Activated CD8-positive, alpha-beta T cell treated with anti-CD3 and anti-CD28 coated beads for 36 hours (primary cell): ENCODE results near the gene GALNT9. TPM values are rescaled to one million over a fixed set of nuclear protein-coding genes. Genes with fewer than 3 reads are reported as not detected.
A peak's percentile ranks its signal among the peaks of the same experiment; 100 is the strongest.

Experiments
- ATAC-seq: fragments of 200-7000 bp; cut with Tn5 transposase; one replicate; pipeline ENCODE4 v1.10.0; 2021; ENCODE audit warnings: mild to moderate bottlenecking, moderate library complexity
- CTCF ChIA-PET: fragments of 350-600 bp; sonication (Branson Sonifier 250); formaldehyde crosslinking; loops from one replicate; lab custom pipeline; 2021; ENCODE audit warnings: antibody characterized with exemption; lab: Charles Lee
- POLR2A ChIA-PET: fragments of 350-600 bp; sonication (Branson Sonifier 250); formaldehyde crosslinking; loops from one replicate; lab custom pipeline; 2021; ENCODE audit warnings: antibody characterized with exemption; lab: Charles Lee
- DNase-seq: peaks from one replicate; pipeline ENCODE4 v3.0.0-alpha.2; 2020
- H3K27ac Mint-ChIP-seq: one replicate; pipeline ENCODE4 v1.8.0; 2021; ENCODE audit warnings: mild to moderate bottlenecking, mixed read lengths
- H3K27me3 Mint-ChIP-seq: one replicate; pipeline ENCODE4 v1.8.0; 2021; ENCODE audit warnings: mixed read lengths
- H3K36me3 Mint-ChIP-seq: one replicate; pipeline ENCODE4 v1.8.0; 2021; ENCODE audit warnings: low read depth, mixed read lengths
- H3K4me1 Mint-ChIP-seq: one replicate; pipeline ENCODE4 v1.8.0; 2021; ENCODE audit warnings: low read depth, mixed read lengths
- H3K4me3 Mint-ChIP-seq: one replicate; pipeline ENCODE4 v1.8.0; 2021; ENCODE audit warnings: mild to moderate bottlenecking, moderate library complexity, mixed read lengths
- H3K9me3 Mint-ChIP-seq: one replicate; pipeline ENCODE4 v1.8.0; 2021; ENCODE audit warnings: mixed read lengths
- CTCF ChIP-seq: fragments of 200-600 bp; IDR thresholded peaks from one replicate; pipeline ENCODE4 v1.8.0; 2022; ENCODE audit warnings: antibody characterized with exemption, mild to moderate bottlenecking
- intact Hi-C: fragments of 100-400 bp; cut with micrococcal nuclease; formaldehyde crosslinking; loops from one replicate; pipeline ENCODE4 v1.10.0; 2022
- total RNA-seq, 2 experiments: library from RNA; stranded (reverse); gene quantifications; one replicate each; pipeline ENCODE4 v1.2.3, GENCODE V29; 2021

Gene GALNT9
- total RNA-seq, 2 experiments from 2014 or later = not detected

- H3K27me3 Mint-ChIP-seq = peaks cover 24% of the 10 kb centered on the region
- no peak for ATAC-seq
- POLR2A ChIA-PET = no interaction called here
Measured at GRCh38 chr12:132324841-132325732, 4.3 kb downstream of the GALNT9 start.

GRCh38 chr12:132324173-132324572 is 5.2 kb downstream of the GALNT9 start:
- intact Hi-C loops = no loop called here
- no peaks in the 10 kb centered on the region for H3K36me3 Mint-ChIP-seq
- ATAC-seq = no peak
- H3K27me3 Mint-ChIP-seq = peaks cover 24% of the 10 kb centered on the region
- H3K4me3 Mint-ChIP-seq = no peak overlapping the region
- POLR2A ChIA-PET = no interaction called here
- peaks cover 22% of the 10 kb centered on the region for H3K4me1 Mint-ChIP-seq
- TF ChIP-seq CTCF = no peak
- CTCF ChIA-PET = no interaction called here
- no peak for DNase-seq
- no peak overlapping the region for H3K27ac Mint-ChIP-seq
- H3K9me3 Mint-ChIP-seq = no peaks in the 10 kb centered on the region

More at GRCh38 chr12:132324841-132325732, 4.3 kb downstream of the GALNT9 start:
- Mint-ChIP-seq H3K27ac (no peak overlapping the region), H3K4me3 (no peak overlapping the region), H3K36me3 (no peaks in the 10 kb centered on the region), H3K9me3 (no peaks in the 10 kb centered on the region), H3K4me1 (peaks cover 22% of the 10 kb centered on the region)
- intact Hi-C loops = no loop called here
- no peak for TF ChIP-seq CTCF
- CTCF ChIA-PET = no interaction called here
- no peak for DNase-seq

GRCh38 chr12:132323171-132324010 is 6.0 kb downstream of the GALNT9 start:
- peaks cover 22% of the 10 kb centered on the region for H3K4me1 Mint-ChIP-seq
- peak overlapping the region; percentile 43 for H3K4me3 Mint-ChIP-seq
- TF ChIP-seq CTCF = no peak
- POLR2A ChIA-PET = no interaction called here
- DNase-seq (peak; percentile 40), ATAC-seq (no peak)
- H3K9me3 Mint-ChIP-seq = no peaks in the 10 kb centered on the region
- peaks cover 23% of the 10 kb centered on the region for H3K27me3 Mint-ChIP-seq
- intact Hi-C loops = no loop called here
- CTCF ChIA-PET = no interaction called here
- no peaks in the 10 kb centered on the region for H3K36me3 Mint-ChIP-seq
- H3K27ac Mint-ChIP-seq = peak overlapping the region; percentile 38

GRCh38 chr12:132322206-132323132 is 6.9 kb downstream of the GALNT9 start:
- CTCF ChIA-PET = no interaction called here
- intact Hi-C loops = no loop called here
- POLR2A ChIA-PET = no interaction called here
- no peak overlapping the region for H3K4me3 Mint-ChIP-seq
- ATAC-seq (no peak), DNase-seq (no peak)
- no peaks in the 10 kb centered on the region for H3K9me3 Mint-ChIP-seq
- no peak for TF ChIP-seq CTCF
- peaks cover 14% of the 10 kb centered on the region for H3K4me1 Mint-ChIP-seq
- no peaks in the 10 kb centered on the region for H3K36me3 Mint-ChIP-seq
- no peak overlapping the region for H3K27ac Mint-ChIP-seq
- peaks cover 20% of the 10 kb centered on the region for H3K27me3 Mint-ChIP-seq
